Measurements from ENCODE around the gene PRKAG3. TPM values are rescaled to one million over a fixed set of nuclear protein-coding genes. Genes with fewer than 3 reads are reported as not detected.

PRKAG3 gene
- total RNA-seq, 1 donor from 2014 or later: not detected

- DNase-seq (ENCODE audit: low spot score): no peak
These were observed 16.4 kb downstream of the PRKAG3 start for GRCh38 chr2:218815244-218815637.

DNA sequence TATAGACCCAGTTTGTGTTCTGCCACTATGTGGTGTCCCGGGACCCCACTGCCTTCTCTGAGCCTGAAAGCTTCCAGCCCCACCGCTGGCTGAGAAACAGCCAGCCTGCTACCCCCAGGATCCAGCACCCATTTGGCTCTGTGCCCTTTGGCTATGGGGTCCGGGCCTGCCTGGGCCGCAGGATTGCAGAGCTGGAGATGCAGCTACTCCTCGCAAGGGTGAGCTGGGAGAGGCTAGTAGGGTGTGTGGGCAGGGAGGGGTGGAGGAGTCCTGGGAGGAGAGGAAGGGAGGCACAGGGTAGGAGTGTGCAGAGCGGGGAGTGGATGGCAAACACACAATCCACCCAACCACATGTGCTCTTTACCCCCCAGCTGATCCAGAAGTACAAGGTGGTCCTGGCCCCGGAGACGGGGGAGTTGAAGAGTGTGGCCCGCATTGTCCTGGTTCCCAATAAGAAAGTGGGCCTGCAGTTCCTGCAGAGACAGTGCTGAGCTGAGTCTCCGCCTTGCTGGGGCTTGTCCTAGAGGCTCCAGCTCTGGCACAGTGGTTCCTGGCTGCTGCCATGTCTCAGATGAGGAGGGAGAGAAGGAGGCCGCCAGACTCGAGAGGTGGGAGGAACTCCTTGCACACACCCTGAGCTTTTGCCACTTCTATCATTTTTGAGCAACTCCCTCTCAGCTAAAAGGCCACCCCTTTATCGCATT lies 16.9 kb downstream of the PRKAG3 start:
- DNase-seq (ENCODE audit: low spot score): no peak

DNA sequence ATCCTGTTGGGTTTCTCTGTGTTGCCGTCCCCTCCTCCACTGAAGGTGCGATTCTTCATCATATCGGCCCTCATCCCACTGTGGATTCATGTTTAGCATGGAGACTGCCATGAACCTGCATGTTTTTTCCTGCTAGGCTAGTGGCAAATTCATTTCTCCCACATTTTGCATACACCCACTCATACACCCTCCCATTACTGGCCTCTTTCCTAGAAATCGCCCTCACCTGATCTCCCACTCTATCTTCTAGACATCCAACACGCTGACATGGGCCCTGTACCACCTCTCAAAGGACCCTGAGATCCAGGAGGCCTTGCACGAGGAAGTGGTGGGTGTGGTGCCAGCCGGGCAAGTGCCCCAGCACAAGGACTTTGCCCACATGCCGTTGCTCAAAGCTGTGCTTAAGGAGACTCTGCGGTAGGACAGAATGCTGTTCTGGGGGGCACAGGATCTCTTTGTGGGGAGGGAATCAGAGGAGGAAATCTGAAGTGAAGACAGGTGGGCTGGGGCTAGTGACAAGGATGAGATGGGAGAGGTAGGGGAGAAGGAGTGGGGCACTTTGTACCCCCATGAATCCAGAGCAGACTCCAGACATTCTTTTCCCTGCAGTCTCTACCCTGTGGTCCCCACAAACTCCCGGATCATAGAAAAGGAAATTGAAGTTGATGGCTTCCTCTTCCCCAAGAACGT lies 17.7 kb downstream of the PRKAG3 start:
- no peak for DNase-seq (ENCODE audit: low spot score)

GRCh38 chr2:218812861-218813260 lies 18.7 kb downstream of the PRKAG3 start:
- no peak for DNase-seq (ENCODE audit: low spot score)

- DNase-seq (ENCODE audit: low spot score): no peak
These were observed 19.3 kb downstream of the PRKAG3 start for GRCh38 chr2:218812096-218812815.

- no peak for DNase-seq (ENCODE audit: low spot score)
These were observed 20.2 kb downstream of the PRKAG3 start for GRCh38 chr2:218811382-218811781.

GRCh38 chr2:218810256-218810655 lies 21.3 kb downstream of the PRKAG3 start:
- no peak for DNase-seq (ENCODE audit: low spot score)

- DNase-seq (ENCODE audit: low spot score): no peak
These were observed 22.1 kb downstream of the PRKAG3 start for GRCh38 chr2:218809515-218809914.

GRCh38 chr2:218807626-218808025 lies 24.0 kb downstream of the PRKAG3 start:
- DNase-seq (ENCODE audit: low spot score): no peak

- no peak for DNase-seq (ENCODE audit: low spot score)
These were observed 25.1 kb downstream of the PRKAG3 start for GRCh38 chr2:218806346-218806978.

GRCh38 chr2:218805627-218806026 lies 26.0 kb downstream of the PRKAG3 start:
- no peak for DNase-seq (ENCODE audit: low spot score)

DNA sequence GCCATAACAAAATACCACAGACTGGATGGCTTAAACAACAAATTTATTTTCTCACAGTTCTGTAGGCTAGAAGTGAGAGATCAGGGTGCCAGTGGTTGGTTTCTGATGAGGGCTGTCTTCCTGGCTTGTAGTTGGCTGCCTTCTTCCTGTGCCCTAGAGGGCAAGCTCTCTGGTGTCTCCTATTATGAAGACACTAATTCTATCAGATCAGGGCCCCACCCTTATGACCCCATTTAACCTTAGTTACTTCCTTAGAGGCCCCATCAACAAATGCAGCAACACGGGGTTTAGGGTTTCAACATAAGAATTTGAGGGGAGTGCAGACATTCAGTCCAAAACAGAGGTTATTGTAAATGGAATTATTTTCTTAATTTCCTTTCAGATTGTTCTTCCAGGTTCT lies 26.8 kb downstream of the PRKAG3 start:
- DNase-seq (ENCODE audit: low spot score): no peak

DNA sequence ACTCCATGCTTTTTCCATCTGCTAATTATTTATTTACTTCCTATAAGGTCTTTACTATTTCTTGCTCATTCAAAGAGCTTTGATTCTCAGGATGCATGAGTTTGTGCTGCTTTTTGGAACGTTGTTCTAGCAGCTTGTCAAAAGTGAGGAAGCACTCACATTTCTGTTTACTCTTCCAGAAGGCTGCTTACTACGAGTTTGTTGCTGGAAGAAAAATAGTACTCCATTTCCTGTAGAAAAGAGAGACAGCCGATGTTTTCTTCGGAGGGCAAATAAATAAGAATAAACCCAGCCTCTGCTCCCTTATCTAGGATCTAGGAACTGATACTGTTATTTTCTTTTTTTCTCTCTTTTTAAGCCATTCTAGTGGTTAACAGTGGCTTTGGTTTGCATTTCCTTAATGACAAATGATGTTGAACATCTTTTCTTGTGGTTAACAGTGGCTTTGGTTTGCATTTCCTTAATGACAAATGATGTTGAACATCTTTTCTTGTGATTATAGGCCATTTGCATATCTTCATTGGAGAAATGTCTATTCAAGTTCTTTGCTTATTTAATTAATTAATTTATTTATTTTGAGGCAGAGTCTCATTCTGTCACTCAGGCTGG lies 29.1 kb downstream of the PRKAG3 start:
- no peak for DNase-seq (ENCODE audit: low spot score)

GRCh38 chr2:218799990-218800389 lies 31.6 kb downstream of the PRKAG3 start:
- no peak for DNase-seq (ENCODE audit: low spot score)

DNA sequence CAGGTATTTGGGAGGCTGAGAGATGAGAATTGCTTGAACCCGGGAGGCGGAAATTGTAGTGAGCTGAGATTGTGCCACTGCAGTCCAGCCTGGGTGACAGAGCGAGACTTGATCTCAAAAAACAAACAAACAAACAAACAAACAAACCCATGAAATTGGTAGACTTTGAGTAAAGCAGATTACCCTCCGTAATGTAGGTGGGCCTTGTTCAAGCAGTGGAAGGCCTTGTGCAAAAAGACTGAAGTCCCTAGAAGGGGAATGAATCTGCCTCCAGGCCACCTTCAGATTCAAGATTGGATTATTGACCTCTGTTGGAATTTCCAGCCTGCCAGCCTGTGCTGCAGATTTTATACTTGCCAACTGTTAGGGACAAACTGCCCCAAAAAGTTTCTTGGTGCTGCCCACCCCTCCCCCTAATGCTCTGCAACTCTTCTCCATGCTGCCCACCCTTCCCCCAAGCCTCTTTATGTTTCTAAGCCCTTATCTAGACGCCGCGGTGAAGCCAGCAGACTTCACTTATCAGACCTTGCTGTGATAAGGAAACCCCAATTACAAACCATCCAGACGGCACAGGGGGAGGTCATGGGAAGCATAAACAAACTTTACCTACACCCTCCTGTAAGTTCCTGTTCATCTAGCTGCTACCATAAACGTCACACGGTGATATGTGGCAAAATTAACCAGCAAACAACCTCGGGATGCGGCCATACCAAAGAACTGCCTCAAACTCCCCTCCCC lies 32.7 kb downstream of the PRKAG3 start:
- no peak for DNase-seq (ENCODE audit: low spot score)

DNA sequence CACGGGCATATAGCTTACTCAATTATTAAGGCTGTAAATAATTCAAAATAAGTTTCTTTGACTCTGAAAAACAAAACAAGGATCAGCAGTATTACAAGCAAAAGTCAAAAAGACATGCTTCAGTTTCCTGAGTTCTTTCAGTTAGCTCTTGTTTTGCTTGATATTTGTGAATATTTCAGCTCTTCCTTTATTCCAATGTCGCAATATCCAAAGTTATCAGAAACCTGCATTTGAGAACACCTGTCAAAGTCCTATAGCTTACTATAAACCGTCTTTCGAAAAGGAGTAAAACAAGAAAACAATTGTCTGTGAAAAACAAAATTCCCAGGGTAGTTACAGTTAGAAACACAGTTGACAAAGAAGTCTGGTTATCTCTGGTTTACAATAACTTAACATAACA lies 34.9 kb downstream of the PRKAG3 start:
- DNase-seq (ENCODE audit: low spot score): no peak

GRCh38 chr2:218792433-218792832 lies 39.2 kb downstream of the PRKAG3 start:
- no peak for DNase-seq (ENCODE audit: low spot score)

GRCh38 chr2:218788529-218789255 lies 42.9 kb downstream of the PRKAG3 start:
- no peak for DNase-seq (ENCODE audit: low spot score)

GRCh38 chr2:218786133-218786532 lies 45.5 kb downstream of the PRKAG3 start:
- DNase-seq (ENCODE audit: low spot score): no peak

DNA sequence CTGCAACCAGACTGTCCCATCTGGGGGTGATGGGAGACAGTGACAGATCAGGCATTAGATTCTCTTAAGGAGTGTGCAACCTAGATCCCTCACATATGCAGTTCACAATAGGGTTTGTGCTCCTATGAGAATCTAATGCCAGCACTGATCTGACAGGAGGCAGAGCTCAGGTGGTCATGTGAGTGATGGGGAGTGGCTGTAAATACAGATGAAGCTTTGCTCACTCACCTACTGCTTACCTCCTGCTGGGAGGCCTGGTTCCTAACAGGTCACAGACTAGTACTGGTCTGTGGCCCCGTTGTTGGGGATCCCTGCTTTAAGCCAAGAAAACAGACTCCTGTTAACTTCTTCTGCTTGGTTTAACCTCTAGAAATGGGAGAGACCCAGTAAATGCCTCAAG lies 46.5 kb downstream of the PRKAG3 start:
- no peak for DNase-seq (ENCODE audit: low spot score)

All from mesenteric fat pad (tissue), 1 donor.